H9 (cell line): ENCODE data around the gene POLN. TPM values are rescaled to one million over a fixed set of nuclear protein-coding genes. Genes with fewer than 3 reads are reported as not detected.
A peak's percentile ranks its signal among the peaks of the same experiment; 100 is the strongest.

Experiments used
- DNase-seq: peaks from one replicate; pipeline ENCODE4 v3.0.0-alpha.2; 2017
- H2AFZ ChIP-seq: one replicate; pipeline ENCODE4 v1.6.1; 2013; ENCODE audit warnings: mild to moderate bottlenecking, low read length, control low read depth, moderate library complexity
- H2AK5ac ChIP-seq: 2 replicates; pipeline ENCODE4 v1.6.1; 2013; ENCODE audit warnings: low read length, control low read depth, mixed read lengths; ENCODE audit not compliant: insufficient read length
- H2BK120ac ChIP-seq: one replicate; pipeline ENCODE4 v1.6.1; 2013; ENCODE audit warnings: low read depth, mild to moderate bottlenecking, low read length, control low read depth, inconsistent platforms; ENCODE audit not compliant: poor library complexity, severe bottlenecking
- H2BK12ac ChIP-seq: 2 replicates; pipeline ENCODE4 v1.6.1; 2013; ENCODE audit warnings: low read length, control low read depth, mixed read lengths, low read depth; ENCODE audit not compliant: insufficient read length
- H2BK15ac ChIP-seq: 2 replicates; pipeline ENCODE4 v1.6.1; 2013; ENCODE audit warnings: low read depth, low read length, control low read depth
- H2BK20ac ChIP-seq: one replicate; pipeline ENCODE4 v1.6.1; 2013; ENCODE audit warnings: low read depth, mild to moderate bottlenecking, low read length, control low read depth, inconsistent platforms; ENCODE audit not compliant: poor library complexity, severe bottlenecking
- H2BK5ac ChIP-seq: 2 replicates; pipeline ENCODE4 v1.6.1; 2013; ENCODE audit warnings: low read length, control low read depth, mixed read lengths; ENCODE audit not compliant: insufficient read length
- H3K14ac ChIP-seq: 2 replicates; pipeline ENCODE4 v1.6.1; 2013; ENCODE audit warnings: low read length, control low read depth; ENCODE audit not compliant: insufficient read depth
- H3K18ac ChIP-seq: 2 replicates; pipeline ENCODE4 v1.6.1; 2013; ENCODE audit warnings: low read depth, mild to moderate bottlenecking, mixed read lengths, low read length, control low read depth; ENCODE audit not compliant: insufficient read length
- H3K23ac ChIP-seq: 2 replicates; pipeline ENCODE4 v1.6.1; 2013; ENCODE audit warnings: low read length, control low read depth, mixed read lengths, low read depth; ENCODE audit not compliant: insufficient read length
- H3K23me2 ChIP-seq: 2 replicates; pipeline ENCODE4 v1.6.1; 2013; ENCODE audit warnings: low read depth, mild to moderate bottlenecking, mixed read lengths, low read length, control low read depth; ENCODE audit not compliant: insufficient read length, poor library complexity, severe bottlenecking
- H3K27ac ChIP-seq: 2 replicates; pipeline ENCODE4 v1.5.1; 2013; ENCODE audit warnings: low read length, control low read depth, mixed read lengths, low read depth; ENCODE audit not compliant: insufficient read length
- H3K27me3 ChIP-seq: 2 replicates; pipeline ENCODE4 v1.6.1; 2013; ENCODE audit warnings: low read length, control low read depth, inconsistent platforms; ENCODE audit not compliant: insufficient read depth
- H3K4ac ChIP-seq: 2 replicates; pipeline ENCODE4 v1.6.1; 2013; ENCODE audit warnings: low read depth, mild to moderate bottlenecking, control low read depth, inconsistent platforms, low read length, moderate library complexity
- H3K4me1 ChIP-seq: 2 replicates; pipeline ENCODE4 v1.6.1; 2013; ENCODE audit warnings: low read length, control low read depth, inconsistent platforms; ENCODE audit not compliant: insufficient read depth
- H3K4me2 ChIP-seq: 2 replicates; pipeline ENCODE4 v1.6.1; 2013; ENCODE audit warnings: low read length, control low read depth, mixed read lengths; ENCODE audit not compliant: insufficient read length, insufficient read depth
- H3K56ac ChIP-seq: 2 replicates; pipeline ENCODE4 v1.6.1; 2013; ENCODE audit warnings: low read depth, mild to moderate bottlenecking, mixed read lengths, low read length, control low read depth; ENCODE audit not compliant: insufficient read length
- H3K79me1 ChIP-seq: 2 replicates; pipeline ENCODE4 v1.6.1; 2013; ENCODE audit warnings: low read depth, mild to moderate bottlenecking, moderate library complexity, low read length, control low read depth, inconsistent platforms; ENCODE audit not compliant: insufficient read depth, poor library complexity, severe bottlenecking
- H3K79me2 ChIP-seq: 2 replicates; pipeline ENCODE4 v1.6.1; 2013; ENCODE audit warnings: low read length, control low read depth, inconsistent platforms; ENCODE audit not compliant: insufficient read depth
- H3K9ac ChIP-seq: 2 replicates; pipeline ENCODE4 v1.6.1; 2013; ENCODE audit warnings: low read length, control low read depth, mixed read lengths; ENCODE audit not compliant: insufficient read length; ENCODE audit errors: extremely low read depth
- H3K9me3 ChIP-seq: one replicate; pipeline ENCODE4 v1.6.1; 2013; ENCODE audit warnings: low read depth, low read length, inconsistent platforms; ENCODE audit not compliant: control insufficient read depth
- H3T11ph ChIP-seq: one replicate; pipeline ENCODE4 v1.6.1; 2013; ENCODE audit warnings: mild to moderate bottlenecking, low read length, control low read depth, inconsistent platforms
- H4K20me1 ChIP-seq: one replicate; pipeline ENCODE4 v1.6.1; 2013; ENCODE audit not compliant: control insufficient read depth, insufficient read length, insufficient read depth
- H4K5ac ChIP-seq: 2 replicates; pipeline ENCODE4 v1.6.1; 2013; ENCODE audit warnings: low read depth, mild to moderate bottlenecking, mixed read lengths, low read length, control low read depth; ENCODE audit not compliant: insufficient read length
- H4K8ac ChIP-seq: replicated peaks from 2 replicates; pipeline ENCODE4 v1.6.1; 2013; ENCODE audit warnings: low read length, control low read depth, mixed read lengths, low read depth; ENCODE audit not compliant: insufficient read length
- H4K91ac ChIP-seq: 2 replicates; pipeline ENCODE4 v1.6.1; 2013; ENCODE audit warnings: low read depth, mild to moderate bottlenecking, moderate library complexity, mixed read lengths, low read length, control low read depth; ENCODE audit not compliant: insufficient read length
- H3K27ac Mint-ChIP-seq, 3 experiments: 2 replicates in 2 of 3; 3 replicates in 1 of 3; pipeline ENCODE4 v1.8.0; 2020 to 2021; ENCODE audit warnings: mixed read lengths in 3 of 3, mild to moderate bottlenecking in 1 of 3, moderate library complexity in 1 of 3
- H3K27me3 Mint-ChIP-seq: 2 replicates; pipeline ENCODE4 v1.8.0; 2021; ENCODE audit warnings: low read depth, mild to moderate bottlenecking, moderate library complexity, mixed read lengths
- H3K36me3 Mint-ChIP-seq, 3 experiments: 2 replicates in 2 of 3; 3 replicates in 1 of 3; pipeline ENCODE4 v1.8.0; 2020 to 2021; ENCODE audit warnings: low read depth in 3 of 3, mixed read lengths in 3 of 3; ENCODE audit not compliant: insufficient read depth in 1 of 3
- H3K4me1 Mint-ChIP-seq, 2 experiments: 2 replicates each; pipeline ENCODE4 v1.8.0; 2020; ENCODE audit warnings: mixed read lengths in 2 of 2
- H3K4me3 Mint-ChIP-seq, 2 experiments: 2 replicates in 1 of 2; 3 replicates in 1 of 2; pipeline ENCODE4 v1.8.0; 2020 to 2021; ENCODE audit warnings: mild to moderate bottlenecking in 2 of 2, mixed read lengths in 2 of 2, moderate library complexity in 1 of 2
- H3K9me3 Mint-ChIP-seq, 2 experiments: 2 replicates in 1 of 2; 3 replicates in 1 of 2; pipeline ENCODE4 v1.8.0; 2020; ENCODE audit warnings: mild to moderate bottlenecking in 2 of 2, mixed read lengths in 2 of 2, moderate library complexity in 1 of 2
- WGBS: extraction: QIAGEN DNeasy Blood & Tissue Kit; methylation state at CpG from one replicate; pipeline ENCODE4 v1.1.7; 2013; ENCODE audit warnings: missing lambda C conversion rate, low lambda C conversion rate, mixed read lengths; ENCODE audit not compliant: insufficient read length; ENCODE audit errors: extremely low coverage; 5-methylcytosine and 5-hydroxymethylcytosine counted together
- total RNA-seq: library from RNA; stranded (reverse); gene quantifications from 2 replicates; pipeline ENCODE4 v1.2.1, GENCODE V29; 2021
- TF ChIP-seq, protein P1 (sequence below): fragments of 200-600 bp; sonication (generic); conservative IDR thresholded peaks from 3 replicates; pipeline ENCODE4 v1.8.0; 2021; ENCODE audit warnings: antibody characterized with exemption, mild to moderate bottlenecking

POLN gene
- total RNA-seq, 1 experiment from 2014 or later, result 0.74 TPM

DNA sequence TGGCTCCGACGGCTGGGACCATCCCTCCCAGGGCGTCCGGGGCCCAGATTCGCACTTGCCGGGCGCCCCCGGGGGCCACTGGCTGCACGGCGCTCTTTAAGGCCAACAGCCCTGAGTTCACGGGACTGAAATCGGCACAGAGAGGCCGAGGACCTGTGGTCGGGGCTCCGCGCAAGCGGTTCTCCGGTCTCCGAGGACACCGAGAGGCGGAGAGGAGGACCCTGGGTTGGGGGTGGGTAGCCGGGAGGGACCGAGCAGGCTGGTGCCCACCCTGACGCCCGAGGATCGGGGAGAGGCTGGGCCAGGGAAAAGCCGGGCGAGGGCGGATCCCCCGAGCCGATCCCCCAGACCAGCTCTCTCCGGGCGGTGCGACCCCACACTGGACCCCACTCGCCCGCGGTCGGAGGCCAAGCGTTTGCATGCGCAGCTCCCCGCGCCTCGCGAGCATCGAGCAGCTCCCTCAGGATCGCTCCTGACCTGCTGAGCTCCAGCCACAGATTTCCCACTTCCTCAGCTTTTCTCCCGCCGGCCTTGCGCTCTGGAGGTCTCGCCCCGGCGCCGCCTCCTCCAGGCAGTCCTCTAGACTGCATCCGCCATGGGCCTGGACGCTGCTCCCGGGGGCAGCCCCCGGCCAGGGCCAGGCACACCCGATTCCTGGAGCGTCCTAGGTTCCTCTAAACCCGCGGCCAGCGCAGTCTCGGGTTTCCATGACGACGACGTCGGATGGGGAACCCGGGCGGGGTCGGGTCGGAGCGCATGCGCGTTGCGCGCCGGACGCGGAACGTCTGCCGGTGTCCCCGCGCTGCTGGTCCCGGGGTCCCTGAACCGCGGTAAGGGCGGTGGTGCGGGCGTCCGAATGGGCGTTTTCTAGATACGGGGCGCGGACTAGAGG lies 200.4 kb downstream of the POLN start:
- H3K9ac ChIP-seq, result no peak overlapping the region
- H2BK15ac ChIP-seq, result no peak overlapping the region
- peaks cover 16% of the 10 kb centered on the region for H3K23me2 ChIP-seq
- DNase-seq, result peak; percentile 92
- H3K4me3 Mint-ChIP-seq, result peak overlapping the region; percentile 69 to 88
- no peak overlapping the region for H2BK120ac ChIP-seq
- H3K79me1 ChIP-seq, result no peaks in the 10 kb centered on the region
- no peaks in the 10 kb centered on the region; the same call in 1 of the 2 replicates for H3K4me1 ChIP-seq
- no peaks in the 10 kb centered on the region for H3K9me3 ChIP-seq
- H3K4ac ChIP-seq, result no peak overlapping the region
- peak overlapping the region; percentile 48 for H3K4me2 ChIP-seq
- H2AK5ac ChIP-seq, result no peak overlapping the region
- 0 out of 5 replicates have a peak, but pooled peaks cover 0 to 2% of the 10 kb centered on the region in 2 experiments for H3K9me3 Mint-ChIP-seq
- H2AFZ ChIP-seq, result no peak overlapping the region
- H3K56ac ChIP-seq, result no peak overlapping the region
- H3K27me3 Mint-ChIP-seq, result peaks cover 76% of the 10 kb centered on the region
- H4K8ac ChIP-seq, result no peak overlapping the region
- no peak overlapping the region for H3T11ph ChIP-seq
- no peak overlapping the region for H4K91ac ChIP-seq
- no peak overlapping the region for H2BK5ac ChIP-seq
- no peak overlapping the region for H2BK12ac ChIP-seq
- no peaks in the 10 kb centered on the region for H3K4me1 Mint-ChIP-seq
- no peak overlapping the region for H3K18ac ChIP-seq
- H3K23ac ChIP-seq, result no peak overlapping the region
- no peak overlapping the region for H3K14ac ChIP-seq
- H2BK20ac ChIP-seq, result no peak overlapping the region
- H3K79me2 ChIP-seq, result no peaks in the 10 kb centered on the region
- TF ChIP-seq, protein P1, sequence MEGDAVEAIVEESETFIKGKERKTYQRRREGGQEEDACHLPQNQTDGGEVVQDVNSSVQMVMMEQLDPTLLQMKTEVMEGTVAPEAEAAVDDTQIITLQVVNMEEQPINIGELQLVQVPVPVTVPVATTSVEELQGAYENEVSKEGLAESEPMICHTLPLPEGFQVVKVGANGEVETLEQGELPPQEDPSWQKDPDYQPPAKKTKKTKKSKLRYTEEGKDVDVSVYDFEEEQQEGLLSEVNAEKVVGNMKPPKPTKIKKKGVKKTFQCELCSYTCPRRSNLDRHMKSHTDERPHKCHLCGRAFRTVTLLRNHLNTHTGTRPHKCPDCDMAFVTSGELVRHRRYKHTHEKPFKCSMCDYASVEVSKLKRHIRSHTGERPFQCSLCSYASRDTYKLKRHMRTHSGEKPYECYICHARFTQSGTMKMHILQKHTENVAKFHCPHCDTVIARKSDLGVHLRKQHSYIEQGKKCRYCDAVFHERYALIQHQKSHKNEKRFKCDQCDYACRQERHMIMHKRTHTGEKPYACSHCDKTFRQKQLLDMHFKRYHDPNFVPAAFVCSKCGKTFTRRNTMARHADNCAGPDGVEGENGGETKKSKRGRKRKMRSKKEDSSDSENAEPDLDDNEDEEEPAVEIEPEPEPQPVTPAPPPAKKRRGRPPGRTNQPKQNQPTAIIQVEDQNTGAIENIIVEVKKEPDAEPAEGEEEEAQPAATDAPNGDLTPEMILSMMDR, result no peak
- H4K5ac ChIP-seq, result no peak overlapping the region
- WGBS, result no CpG with 5 or more reads among the region's 94 CpGs
- H3K27me3 ChIP-seq, result peaks cover 19% of the 10 kb centered on the region
- no peak overlapping the region for H3K27ac Mint-ChIP-seq
- no peaks in the 10 kb centered on the region for H4K20me1 ChIP-seq
- no peak overlapping the region for H3K27ac ChIP-seq
- no peaks in the 10 kb centered on the region; a peak in 2 of 7 replicates for H3K36me3 Mint-ChIP-seq
